HCT116 (cell line): ENCODE measurements around the gene GPR15. TPM values are rescaled to one million over a fixed set of nuclear protein-coding genes. Genes with fewer than 3 reads are reported as not detected.

Experiments
- ATAC-seq: fragments of 200-7000 bp; cut with Tn5 transposase; 2 replicates; pipeline ENCODE4 v1.9.1; 2020; ENCODE audit warnings: mild to moderate bottlenecking, moderate library complexity
- BruUV-seq: library from RNA; stranded (reverse); fragments of 400-500 nt; replicated peaks from 2 replicates; lab custom pipeline; 2021; lab: Mats Ljungman, UMichigan
- CTCF ChIA-PET: fragments of 300-600 bp; sonication (Branson Sonifier 250); formaldehyde crosslinking; loops from one replicate; lab custom pipeline; 2021; ENCODE audit warnings: antibody characterized with exemption; lab: Charles Lee
- POLR2A ChIA-PET: fragments of 300-600, 350-600 bp; sonication (Branson Sonifier 250); formaldehyde crosslinking; loops from one replicate; lab custom pipeline; 2021; ENCODE audit warnings: antibody characterized with exemption; lab: Charles Lee
- RAD21 ChIA-PET, 2 experiments: fragments of 300-600 bp; sonication (Branson Sonifier 250); formaldehyde crosslinking; loops; one replicate each; lab custom pipeline; 2023; ENCODE audit warnings: low total read pairs in 2 of 2; ENCODE audit not compliant: uncharacterized antibody in 2 of 2, unreplicated experiment in 2 of 2, low non-redundant PET in 1 of 2; lab: Charles Lee
- DNase-seq: peaks from one replicate; pipeline ENCODE4 v3.0.0-alpha.2; 2010; ENCODE audit warnings: low read depth, low spot score
- H2AFZ ChIP-seq: fragments of 200-600 bp; shearing (Covaris generic), sonication (generic); 2 replicates; pipeline ENCODE4 v1.6.1; 2017; ENCODE audit warnings: low read depth, mixed run types, mixed read lengths, antibody characterized with exemption, low read length; ENCODE audit not compliant: poor library complexity, severe bottlenecking
- H3K27ac ChIP-seq: 2 replicates; pipeline ENCODE4 v1.5.1; 2012; ENCODE audit warnings: low read depth, low read length
- H3K27me3 ChIP-seq: fragments of 200-600 bp; sonication (generic); 2 replicates; pipeline ENCODE4 v1.6.1; 2016; ENCODE audit warnings: mixed run types, low read length, mixed read lengths; ENCODE audit not compliant: insufficient read depth
- H3K36me3 ChIP-seq, 2 experiments: fragments of 200-500 bp in 1 of 2; fragments of 200-600 bp in 1 of 2; sonication (Bioruptor generic) in 1 of 2; sonication (generic) in 1 of 2; 2 replicates each; pipeline versions ENCODE4 v1.5.1 to v1.6.1; 2014 to 2016; ENCODE audit warnings: low read length in 2 of 2, inconsistent platforms in 1 of 2, mixed read lengths in 1 of 2, mixed run types in 1 of 2; ENCODE audit not compliant: insufficient read depth in 2 of 2, control insufficient read depth in 1 of 2
- H3K4me1 ChIP-seq, 2 experiments: fragments of 200-600 bp in 1 of 2; sonication (generic) in 1 of 2; 2 replicates each; pipeline versions ENCODE4 v1.5.1 to v1.6.1; 2012 to 2017; ENCODE audit warnings: low read length in 2 of 2, inconsistent platforms in 1 of 2, mild to moderate bottlenecking in 1 of 2, mixed read lengths in 1 of 2, mixed run types in 1 of 2, moderate library complexity in 1 of 2; ENCODE audit not compliant: insufficient read depth in 2 of 2, control insufficient read depth in 1 of 2
- H3K4me2 ChIP-seq: fragments of 200-600 bp; sonication (generic); 2 replicates; pipeline ENCODE4 v1.6.1; 2017; ENCODE audit warnings: mixed run types, low read length, mixed read lengths
- H3K4me3 ChIP-seq, 2 experiments: fragments of 200-600 bp in 1 of 2; sonication (generic) in 1 of 2; replicated peaks in 1 of 2; 2 replicates each; pipeline ENCODE4 v1.5.1; 2011 to 2016; ENCODE audit warnings: low read length in 2 of 2, control low read depth in 1 of 2, low read depth in 1 of 2, mild to moderate bottlenecking in 1 of 2, mixed read lengths in 1 of 2, mixed run types in 1 of 2
- H3K79me2 ChIP-seq: fragments of 200-600 bp; sonication (generic); 2 replicates; pipeline ENCODE4 v1.6.1; 2017; ENCODE audit warnings: mild to moderate bottlenecking, mixed run types, low read length, moderate library complexity, mixed read lengths; ENCODE audit not compliant: insufficient read depth
- H3K9ac ChIP-seq: fragments of 200-600 bp; sonication (generic); 2 replicates; pipeline ENCODE4 v1.6.1; 2016; ENCODE audit warnings: low read length, mixed read lengths
- H3K9me2 ChIP-seq: fragments of 200-600 bp; sonication (generic), shearing (Covaris generic); 2 replicates; pipeline ENCODE4 v1.6.1; 2017; ENCODE audit warnings: mixed run types, mild to moderate bottlenecking, moderate library complexity; ENCODE audit not compliant: insufficient read depth
- H3K9me3 ChIP-seq, 2 experiments: fragments of 200-500 bp in 1 of 2; fragments of 200-600 bp in 1 of 2; sonication (Bioruptor generic) in 1 of 2; sonication (generic) in 1 of 2; 2 replicates each; pipeline ENCODE4 v1.6.1; 2014 to 2017; ENCODE audit warnings: low read length in 2 of 2, mixed read lengths in 2 of 2, inconsistent platforms in 1 of 2, low read depth in 1 of 2, mild to moderate bottlenecking in 1 of 2, mixed run types in 1 of 2, moderate library complexity in 1 of 2; ENCODE audit not compliant: control insufficient read depth in 1 of 2, insufficient read depth in 1 of 2
- H4K20me1 ChIP-seq: fragments of 200-600 bp; sonication (generic), shearing (Covaris generic); 2 replicates; pipeline ENCODE4 v1.6.1; 2017; ENCODE audit warnings: mixed run types, mild to moderate bottlenecking, moderate library complexity; ENCODE audit not compliant: insufficient read depth
- ELF1 ChIP-seq: IDR thresholded peaks from 2 replicates; pipeline ENCODE4 v1.6.1; 2012; ENCODE audit warnings: low read depth, borderline replicate concordance
- EZH2 ChIP-seq: fragments of 200-600 bp; sonication (generic); IDR thresholded peaks from 2 replicates; pipeline ENCODE4 v1.6.1; 2017; ENCODE audit warnings: antibody characterized with exemption, mixed run types
- FOSL1 ChIP-seq: IDR thresholded peaks from 2 replicates; pipeline ENCODE4 v1.6.1; 2012; ENCODE audit warnings: low read depth
- JUND ChIP-seq: IDR thresholded peaks from 2 replicates; pipeline ENCODE4 v1.6.1; 2012
- POLR2AphosphoS5 ChIP-seq: IDR thresholded peaks from 2 replicates; pipeline ENCODE4 v1.6.1; 2011; ENCODE audit warnings: mild to moderate bottlenecking, low read depth, low read length, moderate library complexity
- RAD21 ChIP-seq: IDR thresholded peaks from 2 replicates; pipeline ENCODE4 v1.6.1; 2012; ENCODE audit warnings: low read depth, mild to moderate bottlenecking
- SIN3A ChIP-seq: IDR thresholded peaks from 2 replicates; pipeline ENCODE4 v1.6.1; 2012; ENCODE audit warnings: low read depth
- SP1 ChIP-seq: IDR thresholded peaks from 2 replicates; pipeline ENCODE4 v1.6.1; 2012; ENCODE audit warnings: low read depth
- ZNF274 ChIP-seq: fragments of 200-500 bp; sonication (Bioruptor generic); IDR thresholded peaks from 2 replicates; pipeline ENCODE4 v1.6.1; 2014; ENCODE audit warnings: mild to moderate bottlenecking, low read depth, low read length, inconsistent platforms
- intact Hi-C: fragments of 100-400 bp; cut with micrococcal nuclease; formaldehyde crosslinking; loops from 2 replicates; pipeline ENCODE4 v1.10.0; 2022
- total RNA-seq: library from RNA; stranded (reverse); gene quantifications from one replicate; pipeline ENCODE4 v1.2.1, GENCODE V29; 2021; ENCODE audit not compliant: unreplicated experiment
- TF ChIP-seq, protein P1 (sequence below), 3 experiments: fragments of 200-600 bp in 1 of 3; sonication (generic) in 1 of 3; IDR thresholded peaks in 2 of 3; conservative IDR thresholded peaks in 1 of 3; 2 replicates each; pipeline ENCODE4 v1.5.1; 2012 to 2017; ENCODE audit warnings: low read depth in 2 of 3, low read length in 2 of 3, antibody characterized with exemption in 1 of 3, borderline replicate concordance in 1 of 3, control low read depth in 1 of 3, mild to moderate bottlenecking in 1 of 3, mixed read lengths in 1 of 3, mixed run types in 1 of 3, moderate library complexity in 1 of 3; ENCODE audit not compliant: insufficient read depth in 1 of 3

The GPR15 gene
- total RNA-seq, 1 experiment from 2014 or later = 1.1 TPM

GRCh38 chr3:98497381-98497780, 34.4 kb upstream of the GPR15 start, which contains the start of gene OR5K2:
OR5K2 (plus strand) TSS chr3:98497681; CDS start chr3:98497681, 0 bp downstream.
- BruUV-seq = no TSS peak
- DNase-seq = no peak
- no peaks in the 10 kb centered on the region for H3K36me3 ChIP-seq
- no peaks in the 10 kb centered on the region for H3K27me3 ChIP-seq
- peak within 1 kb of the TSS; percentile 5 for H2AFZ ChIP-seq
- intact Hi-C loops = no loop called here
- no peaks in the 10 kb centered on the region for H3K9me2 ChIP-seq
- H3K27ac ChIP-seq = no peak within 1 kb of the TSS
- RAD21 ChIA-PET = no interaction called here
- CTCF ChIA-PET = no interaction called here
- no peaks in the 10 kb centered on the region for H4K20me1 ChIP-seq
- H3K4me2 ChIP-seq = no peak within 1 kb of the TSS
- POLR2A ChIA-PET = no interaction called here
- H3K4me1 ChIP-seq = peaks cover 4 to 5% of the 10 kb centered on the region in 2 experiments; a peak in 1 of 4 replicates
- H3K9ac ChIP-seq = no peak within 1 kb of the TSS
- H3K4me3 ChIP-seq = no peak within 1 kb of the TSS
- TF ChIP-seq SIN3A (no peak), JUND (no peak), SP1 (no peak), ZNF274 (no peak), FOSL1 (no peak), ELF1 (no peak), POLR2AphosphoS5 (no peak), RAD21 (no peak), EZH2 (no peak)
- TF ChIP-seq, protein P1, sequence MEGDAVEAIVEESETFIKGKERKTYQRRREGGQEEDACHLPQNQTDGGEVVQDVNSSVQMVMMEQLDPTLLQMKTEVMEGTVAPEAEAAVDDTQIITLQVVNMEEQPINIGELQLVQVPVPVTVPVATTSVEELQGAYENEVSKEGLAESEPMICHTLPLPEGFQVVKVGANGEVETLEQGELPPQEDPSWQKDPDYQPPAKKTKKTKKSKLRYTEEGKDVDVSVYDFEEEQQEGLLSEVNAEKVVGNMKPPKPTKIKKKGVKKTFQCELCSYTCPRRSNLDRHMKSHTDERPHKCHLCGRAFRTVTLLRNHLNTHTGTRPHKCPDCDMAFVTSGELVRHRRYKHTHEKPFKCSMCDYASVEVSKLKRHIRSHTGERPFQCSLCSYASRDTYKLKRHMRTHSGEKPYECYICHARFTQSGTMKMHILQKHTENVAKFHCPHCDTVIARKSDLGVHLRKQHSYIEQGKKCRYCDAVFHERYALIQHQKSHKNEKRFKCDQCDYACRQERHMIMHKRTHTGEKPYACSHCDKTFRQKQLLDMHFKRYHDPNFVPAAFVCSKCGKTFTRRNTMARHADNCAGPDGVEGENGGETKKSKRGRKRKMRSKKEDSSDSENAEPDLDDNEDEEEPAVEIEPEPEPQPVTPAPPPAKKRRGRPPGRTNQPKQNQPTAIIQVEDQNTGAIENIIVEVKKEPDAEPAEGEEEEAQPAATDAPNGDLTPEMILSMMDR (IDR thresholded peaks at IDR 0.05 in 2 of 3, conservative IDR thresholded peaks at IDR 0.05 in 1 of 3; ENCODE audit: borderline replicate concordance in 1 of 3, insufficient read depth in 1 of 3, low read depth in 2 of 3, low read length in 2 of 3) = no peak
- H3K9me3 ChIP-seq = no peaks in the 10 kb centered on the region
- H3K79me2 ChIP-seq = no peaks in the 10 kb centered on the region
- ATAC-seq = no peak
